NCI-H2107 treated with DMSO at 0.1 percent for 48 hours (cell line): ENCODE measurements around the gene E2F4.

Experiments
- DNase-seq: peaks from one replicate; lab custom pipeline; 2025; ENCODE audit not compliant: unreplicated experiment; lab: John Stamatoyannopoulos, UW

Gene E2F4

GRCh38 chr16:67207249-67208091 is 15.5 kb downstream of the E2F4 start:
- no peak for DNase-seq

GRCh38 chr16:67208154-67208896 is 16.4 kb downstream of the E2F4 start:
- DNase-seq = no peak

GRCh38 chr16:67209565-67209964 is 17.6 kb downstream of the E2F4 start:
- no peak for DNase-seq

DNA sequence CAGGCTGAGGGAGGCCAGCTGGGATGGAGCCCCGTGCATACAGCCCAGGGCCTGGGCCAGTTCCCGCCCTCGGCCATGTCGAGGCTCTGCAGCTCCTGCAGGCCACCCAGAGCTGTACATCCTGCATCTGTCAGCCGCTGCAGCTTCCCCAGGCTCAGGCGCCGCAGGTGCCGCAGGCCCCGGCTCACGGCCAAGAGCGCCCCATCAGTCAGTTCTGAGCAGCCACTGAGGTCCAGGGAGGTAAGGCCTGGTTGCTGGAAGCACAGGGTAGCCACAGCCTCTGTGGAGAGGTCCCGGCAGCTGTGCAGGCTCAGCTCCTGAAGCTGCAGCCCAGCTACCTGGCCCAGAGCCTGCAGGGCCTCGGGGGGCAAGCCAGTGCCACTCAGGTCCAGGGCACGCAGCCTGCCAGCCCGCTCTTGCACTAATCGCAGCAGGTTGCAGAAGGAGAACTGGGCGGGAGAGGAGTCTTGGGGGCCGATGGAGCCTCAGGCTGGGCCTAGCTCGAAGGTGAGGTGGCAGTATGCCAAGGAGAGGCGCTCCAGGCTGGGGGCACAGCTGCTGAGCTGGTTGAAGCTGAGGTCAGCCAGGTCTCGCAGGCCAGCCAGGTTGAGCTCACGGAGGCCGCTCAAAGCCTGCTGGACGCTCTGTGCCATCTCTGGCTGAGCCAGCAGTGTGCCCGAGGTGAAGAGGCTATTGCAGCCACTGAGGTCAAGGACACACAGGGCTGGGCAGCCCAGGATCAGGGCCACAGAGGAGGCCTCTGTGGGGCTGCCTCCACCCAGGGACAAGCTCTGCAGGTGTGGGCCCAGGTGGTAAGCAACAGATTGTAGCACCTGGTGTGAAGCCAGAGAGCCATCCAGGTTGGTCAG is 18.3 kb downstream of the E2F4 start:
- DNase-seq = no peak

DNA sequence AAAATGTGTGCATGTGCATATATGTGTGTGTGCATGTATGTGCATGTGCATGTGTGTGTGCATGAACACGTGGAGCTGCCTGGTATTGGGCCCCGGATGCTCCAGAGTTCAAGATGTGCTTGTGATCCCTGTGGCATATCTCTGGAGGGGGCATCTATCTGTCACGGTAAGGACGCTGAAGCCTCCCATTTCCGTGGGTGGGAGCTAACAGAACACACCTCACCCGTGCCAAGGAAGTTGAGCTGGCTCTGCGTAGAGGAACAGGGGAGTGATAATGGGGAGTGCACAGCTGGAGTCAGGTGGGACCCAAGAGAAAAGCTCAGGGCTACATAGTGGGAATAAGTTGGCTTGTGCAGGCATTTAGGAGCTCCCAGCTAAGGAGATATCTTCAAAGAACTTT is 19.7 kb downstream of the E2F4 start:
- no peak for DNase-seq

DNA sequence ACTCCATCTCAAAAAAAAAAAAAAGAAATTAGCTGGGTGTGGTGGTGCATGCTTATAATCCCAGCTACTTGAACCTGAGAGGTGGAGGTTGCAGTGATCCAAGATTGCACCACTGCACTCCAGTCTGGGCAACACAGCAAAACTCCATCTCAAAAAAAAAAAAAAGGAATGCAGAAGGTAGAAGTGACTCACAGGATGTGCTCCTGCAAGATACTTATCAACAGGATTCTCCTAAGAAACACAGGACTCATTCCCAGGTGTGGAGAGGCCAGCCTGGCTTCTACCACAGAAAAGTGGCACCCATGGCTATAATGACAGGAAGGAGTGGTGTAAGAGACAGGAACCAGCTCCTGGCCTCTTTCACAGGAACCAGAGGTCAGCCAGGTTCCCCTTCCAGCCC is 20.8 kb downstream of the E2F4 start:
- DNase-seq = no peak

DNA sequence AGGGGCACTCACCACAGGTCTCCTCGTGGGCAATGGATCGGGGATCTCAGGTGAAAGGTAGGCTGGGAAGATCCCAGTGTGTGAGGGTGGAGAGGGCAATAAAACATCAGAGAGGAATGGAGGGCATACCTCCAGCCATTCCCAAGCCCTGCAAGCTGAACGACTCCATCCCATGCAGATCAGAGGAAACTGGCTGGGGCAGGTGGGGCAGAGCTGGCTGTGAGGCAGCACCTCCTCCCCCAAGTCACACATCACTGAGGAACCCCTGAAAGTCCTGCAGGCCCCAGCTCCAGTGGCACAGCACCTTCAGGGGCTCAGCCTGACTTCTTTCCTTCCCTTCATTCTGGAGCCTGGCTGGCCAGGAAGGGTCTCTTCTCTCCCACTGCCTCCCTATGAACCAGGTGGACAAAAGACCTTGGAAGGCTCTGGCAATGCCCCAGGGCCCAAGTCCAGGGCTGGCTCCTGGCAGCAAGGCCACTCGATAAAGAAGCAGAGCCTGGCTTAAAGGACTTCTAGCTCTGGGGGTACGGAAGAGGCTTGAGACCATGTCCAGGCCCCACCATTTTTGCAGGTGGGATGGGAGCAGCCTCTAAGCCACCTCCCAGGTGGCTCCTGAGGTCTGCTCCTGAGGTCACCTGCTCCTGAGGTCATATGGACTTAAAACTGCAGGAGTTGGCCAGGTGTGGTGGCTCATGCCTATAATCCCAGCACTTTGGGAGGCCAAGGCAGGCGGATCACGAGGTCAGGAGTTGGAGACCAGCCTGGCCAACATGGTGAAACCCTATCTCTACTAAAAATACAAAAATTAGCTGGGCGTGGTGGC is 21.5 kb downstream of the E2F4 start:
- no peak for DNase-seq

- no peak for DNase-seq
Observed at GRCh38 chr16:67215706-67216105, 23.8 kb downstream of the E2F4 start.

GRCh38 chr16:67216612-67217490 is 24.9 kb downstream of the E2F4 start:
- DNase-seq = no peak

- DNase-seq = no peak
Observed at GRCh38 chr16:67223992-67224391, 32.0 kb downstream of the E2F4 start.

- no peak for DNase-seq
Observed at GRCh38 chr16:67226295-67226803, 34.4 kb downstream of the E2F4 start.

- peak; percentile 87 for DNase-seq
Observed at GRCh38 chr16:67226804-67227566, 35.0 kb downstream of the E2F4 start, which contains the start of gene TMEM208. Gene TMEM208 (plus strand): TSS chr16:67227130. CDS start chr16:67227219, 89 bp downstream.

- no peak for DNase-seq
Observed at GRCh38 chr16:67227567-67227921, 35.6 kb downstream of the E2F4 start.

- no peak for DNase-seq
Observed at GRCh38 chr16:67228034-67228785, 36.3 kb downstream of the E2F4 start.

DNA sequence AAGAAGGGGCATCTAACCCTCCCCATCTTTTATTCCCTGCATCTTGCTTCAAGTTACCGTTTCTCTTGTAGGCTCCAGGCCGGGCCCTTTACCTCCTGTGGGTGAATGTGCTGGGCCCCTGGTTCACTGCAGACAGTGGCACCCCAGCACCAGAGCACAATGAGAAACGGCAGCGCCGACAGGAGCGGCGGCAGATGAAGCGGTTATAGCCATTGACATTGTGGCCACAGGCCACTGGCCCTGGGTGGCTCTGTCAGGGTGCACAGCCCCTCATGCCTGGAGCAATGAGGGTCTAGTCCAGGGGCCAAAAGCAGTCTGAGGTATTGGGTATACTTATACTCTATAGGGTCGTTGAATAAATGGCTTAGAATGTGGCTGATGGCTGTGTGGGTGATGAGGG is 37.0 kb downstream of the E2F4 start:
- DNase-seq = no peak

GRCh38 chr16:67229906-67230808 is 38.2 kb downstream of the E2F4 start:
- no peak for DNase-seq
